ENCODE data around the gene TTLL10.
"Not testable (repeated sequence)": the region's sequence is repeated elsewhere in the genome, so short reads cannot be mapped to it uniquely, and the experiment has no call there.

The TTLL10 gene

DNA sequence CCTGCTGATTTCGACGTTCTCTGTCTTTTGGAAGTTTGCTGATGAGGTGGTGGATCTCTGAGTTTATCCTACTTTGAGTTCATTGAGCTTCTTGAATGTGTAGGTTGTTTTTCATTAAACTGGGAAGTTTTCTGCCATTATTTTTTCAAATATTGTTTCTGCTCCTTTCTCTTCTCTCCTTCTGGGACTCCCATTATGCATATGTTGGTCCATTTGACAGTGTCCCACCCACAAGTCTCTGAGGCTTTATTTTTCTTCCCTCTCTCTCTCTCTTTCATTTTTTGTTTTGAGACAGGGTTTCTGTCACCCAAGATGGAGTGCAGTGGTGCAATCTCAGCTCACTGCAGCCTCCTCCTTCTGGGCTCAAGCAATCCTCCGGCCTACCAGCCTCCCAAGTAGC is 21.0 kb downstream of the TTLL10 start:
- DNase-seq (ENCODE audit: low spot score): no peak

DNA sequence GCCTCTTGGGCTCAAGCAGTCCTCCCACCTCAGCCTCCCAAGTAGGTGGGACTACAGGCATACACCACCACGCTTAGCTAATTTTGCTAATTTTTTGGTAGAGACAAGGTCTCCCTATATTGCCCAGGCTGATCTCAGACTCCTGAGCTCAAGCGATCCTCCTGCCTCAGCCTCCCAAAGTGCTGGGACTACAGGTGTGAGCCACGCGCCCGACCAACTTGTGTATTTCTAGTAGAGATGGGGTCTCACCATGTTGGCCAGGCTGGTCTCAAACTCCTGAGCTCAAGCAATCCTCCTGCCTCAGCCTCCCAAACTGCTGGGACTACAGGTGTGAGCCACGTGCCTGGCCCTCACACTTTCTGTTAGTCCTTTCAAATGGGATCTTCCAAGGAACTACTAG is 22.0 kb downstream of the TTLL10 start:
- DNase-seq (ENCODE audit: low spot score): not testable (repeated sequence)

DNA sequence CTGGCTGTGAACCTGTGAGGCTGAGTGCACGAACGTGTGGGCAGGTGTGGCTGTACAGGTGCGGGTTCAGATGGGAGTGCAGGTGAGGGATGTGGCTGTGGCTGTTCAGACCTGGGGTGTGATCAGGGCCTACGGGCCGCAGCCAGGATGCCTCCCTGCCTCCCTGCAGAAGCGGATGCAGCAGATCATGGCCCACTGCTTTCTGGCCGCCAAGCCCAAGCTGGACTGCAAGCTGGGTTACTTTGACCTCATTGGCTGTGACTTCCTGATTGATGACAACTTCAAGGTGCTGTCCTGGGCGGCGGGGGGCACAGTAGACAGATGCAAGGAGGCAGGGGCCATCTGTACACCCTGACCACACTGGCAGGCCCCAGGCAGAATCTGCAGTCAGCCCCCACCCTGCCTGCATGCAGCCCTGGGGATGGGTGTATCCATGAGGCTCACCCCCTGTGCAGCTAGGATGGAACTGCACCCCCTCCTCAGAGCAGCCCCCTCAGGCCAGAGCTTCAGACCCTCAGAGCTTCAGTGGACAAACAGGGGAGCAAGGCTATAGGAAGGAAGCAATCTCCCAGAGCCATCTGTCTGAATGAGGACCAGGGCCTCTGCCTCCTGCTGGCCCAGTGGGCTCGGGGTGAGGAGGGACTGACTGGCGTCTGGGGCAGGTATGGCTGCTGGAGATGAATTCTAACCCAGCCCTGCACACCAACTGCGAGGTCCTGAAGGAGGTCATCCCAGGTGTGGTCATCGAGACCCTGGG is 22.9 kb downstream of the TTLL10 start:
- DNase-seq (ENCODE audit: low spot score): no peak

DNA sequence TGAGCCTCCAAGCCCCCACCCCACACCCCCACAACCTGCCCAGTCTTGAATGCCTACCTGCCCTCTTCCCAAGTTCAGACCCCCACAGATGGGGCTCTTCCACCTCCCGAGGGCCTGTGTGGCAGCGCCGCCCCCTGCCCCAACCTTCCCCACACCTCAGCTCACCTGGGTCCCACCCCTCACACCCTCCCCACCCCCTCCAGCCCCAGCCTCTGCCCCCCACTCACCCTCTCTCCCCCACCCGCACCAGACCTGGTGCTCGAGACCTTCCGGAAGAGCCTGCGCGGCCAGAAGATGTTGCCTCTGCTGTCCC is 23.5 kb downstream of the TTLL10 start:
- DNase-seq (ENCODE audit: low spot score): no peak

DNA sequence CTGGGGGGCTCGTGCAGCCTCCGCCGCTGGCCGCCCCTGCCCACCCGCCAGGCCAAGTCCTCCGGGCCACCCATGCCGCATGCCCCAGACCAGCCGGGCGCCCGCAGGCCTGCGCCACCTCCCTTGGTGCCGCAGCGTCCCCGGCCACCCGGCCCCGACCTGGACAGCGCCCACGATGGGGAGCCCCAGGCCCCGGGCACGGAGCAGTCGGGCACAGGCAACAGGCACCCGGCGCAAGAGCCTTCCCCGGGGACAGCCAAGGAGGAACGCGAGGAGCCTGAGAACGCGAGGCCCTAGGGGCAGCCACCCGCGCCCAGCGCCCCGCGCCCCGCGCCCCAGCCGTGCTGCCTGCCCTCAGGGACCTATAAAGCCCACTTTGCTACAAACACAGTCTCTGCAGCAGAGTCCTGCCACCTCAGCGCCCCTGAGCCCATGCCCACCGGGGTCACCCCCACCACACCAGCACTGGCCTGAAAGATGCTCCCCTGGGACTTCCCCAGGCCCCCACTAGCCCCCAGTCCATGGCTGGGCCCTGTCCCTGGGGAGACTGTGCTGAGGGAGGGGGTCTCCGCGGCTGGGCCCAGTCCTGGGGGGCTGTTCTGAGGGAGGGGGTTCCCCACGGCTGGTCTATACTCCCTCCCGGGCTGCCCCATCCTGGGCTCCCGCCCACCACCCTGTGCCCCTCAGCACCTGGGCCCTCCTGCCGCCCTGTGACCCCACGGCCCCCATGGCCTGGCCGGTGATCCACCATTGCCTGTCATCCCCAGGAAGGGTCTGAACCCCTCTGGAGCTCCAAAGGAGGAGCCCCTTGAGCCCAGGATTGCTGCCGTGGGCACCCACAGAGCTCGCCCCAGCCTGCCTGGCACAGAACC is 24.1 kb downstream of the TTLL10 start:
- DNase-seq (ENCODE audit: low spot score): no peak

DNA sequence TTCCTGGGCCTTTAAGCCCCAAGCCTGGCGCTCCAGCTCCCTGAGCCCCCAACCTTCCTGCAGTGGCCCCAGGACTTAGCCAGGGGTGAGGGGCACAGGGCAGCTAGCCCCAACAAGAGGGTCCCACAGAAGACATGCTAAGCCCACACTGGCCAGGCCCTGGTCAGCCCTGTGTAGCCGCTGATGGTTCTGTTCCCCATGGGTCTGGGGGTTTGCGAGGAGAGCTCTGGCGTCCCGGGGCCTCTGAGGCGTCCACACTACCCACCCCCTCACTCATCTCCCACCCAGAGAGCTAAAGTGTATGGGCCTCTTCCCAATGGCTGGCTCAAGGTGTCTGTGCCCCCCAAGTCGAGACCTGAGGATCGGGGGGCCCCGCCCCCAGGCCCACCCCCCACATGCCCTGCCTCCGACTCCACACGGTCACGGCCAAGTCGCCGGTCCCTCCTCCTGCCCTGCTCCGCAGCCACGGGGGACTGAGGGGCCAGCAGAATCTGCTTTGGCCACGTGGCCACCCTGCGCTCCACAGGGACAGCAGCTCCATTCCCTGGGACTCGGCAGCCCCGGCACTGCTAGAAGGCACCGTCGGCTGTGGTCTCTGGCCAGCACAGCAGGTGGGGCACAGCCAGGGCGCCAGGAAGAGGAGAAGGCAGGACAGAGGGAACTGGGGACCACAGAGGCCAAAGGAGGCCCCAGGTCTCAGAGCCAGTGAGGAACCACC is 24.9 kb downstream of the TTLL10 start:
- peak; percentile 22 for DNase-seq (ENCODE audit: low spot score)

DNA sequence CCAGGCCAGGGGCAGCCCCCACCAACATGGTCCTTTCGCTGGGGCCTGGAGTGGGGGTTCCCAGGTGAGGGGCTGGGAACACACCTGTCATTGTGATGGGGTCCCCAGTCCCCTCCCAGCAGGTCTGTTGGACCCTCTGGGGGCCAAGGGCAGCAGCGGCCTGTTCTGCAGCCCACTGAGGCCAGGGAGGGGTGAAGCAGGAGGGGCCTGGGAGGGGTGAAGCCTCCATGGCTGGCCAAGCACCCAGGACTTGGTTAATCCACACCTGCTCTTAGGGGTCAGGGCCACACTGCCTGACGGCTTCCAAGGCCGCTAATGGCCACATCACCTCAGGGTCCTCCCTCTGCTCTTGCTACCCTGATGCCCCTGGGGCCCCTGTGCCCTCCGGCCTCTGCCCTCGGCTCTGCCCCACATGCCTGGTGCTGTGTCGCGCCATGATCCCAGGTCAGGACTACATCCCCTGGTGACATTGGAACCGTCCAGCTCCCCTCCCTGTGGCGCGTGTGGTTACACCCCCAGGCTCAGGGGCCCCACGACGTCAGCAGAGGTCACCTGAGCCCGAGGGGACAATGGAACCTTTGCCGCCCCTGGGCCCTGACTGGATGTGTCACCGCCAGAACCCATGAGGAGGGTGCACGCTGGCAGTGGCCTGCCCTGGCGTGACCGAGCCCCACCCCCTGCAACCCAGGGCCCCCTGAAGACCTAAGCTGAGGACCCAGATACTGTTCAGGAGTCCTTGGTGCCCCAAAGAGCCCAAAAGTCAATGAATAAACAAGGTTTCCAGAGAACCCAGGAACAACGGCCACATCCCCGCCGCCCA is 25.7 kb downstream of the TTLL10 start:
- no peak for DNase-seq (ENCODE audit: low spot score)

DNA sequence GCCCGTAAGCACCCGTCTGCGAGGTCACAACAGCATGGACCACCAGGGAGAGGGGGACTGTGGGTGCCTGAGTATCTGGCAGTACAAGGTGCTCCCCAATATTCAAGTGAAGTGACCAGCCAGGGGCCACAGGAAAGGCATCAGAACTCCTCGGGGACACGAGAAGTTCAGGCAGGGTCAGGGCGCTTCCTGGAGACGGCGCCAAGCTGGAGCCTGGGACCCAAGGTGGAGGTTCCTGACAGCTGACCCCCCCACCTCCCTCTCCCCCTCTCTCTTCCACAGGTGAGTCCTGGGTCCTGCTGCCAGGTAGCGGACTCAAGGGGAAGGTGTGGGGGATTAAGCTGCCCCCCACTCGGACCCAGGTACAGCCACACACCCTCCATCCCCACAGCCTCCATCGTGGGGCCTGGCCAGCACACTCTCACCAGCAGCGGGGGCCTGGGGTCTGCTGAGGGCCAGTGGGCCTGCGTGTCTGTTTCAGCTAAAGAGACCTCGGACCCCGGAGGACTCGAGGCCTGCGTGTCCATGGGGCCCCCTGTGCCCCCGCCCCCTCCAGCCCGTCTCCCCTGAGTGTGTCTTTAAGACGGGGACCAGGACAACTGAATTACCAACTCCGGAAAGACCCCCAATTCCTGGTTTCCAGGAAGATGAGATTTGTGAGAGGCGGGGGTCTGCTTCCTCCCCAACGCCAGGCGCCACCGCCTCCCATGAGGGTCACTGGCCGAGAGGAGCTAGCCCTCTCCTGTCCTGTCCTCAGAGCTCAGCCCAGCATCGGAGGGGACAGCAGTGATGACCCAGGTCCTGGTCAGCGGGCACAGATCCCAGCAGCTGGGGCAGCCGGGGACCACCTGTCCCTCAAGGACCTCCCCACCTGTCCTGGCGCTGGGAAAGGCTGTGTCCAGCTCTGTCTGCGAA is 26.5 kb downstream of the TTLL10 start:
- no peak for DNase-seq (ENCODE audit: low spot score)

DNA sequence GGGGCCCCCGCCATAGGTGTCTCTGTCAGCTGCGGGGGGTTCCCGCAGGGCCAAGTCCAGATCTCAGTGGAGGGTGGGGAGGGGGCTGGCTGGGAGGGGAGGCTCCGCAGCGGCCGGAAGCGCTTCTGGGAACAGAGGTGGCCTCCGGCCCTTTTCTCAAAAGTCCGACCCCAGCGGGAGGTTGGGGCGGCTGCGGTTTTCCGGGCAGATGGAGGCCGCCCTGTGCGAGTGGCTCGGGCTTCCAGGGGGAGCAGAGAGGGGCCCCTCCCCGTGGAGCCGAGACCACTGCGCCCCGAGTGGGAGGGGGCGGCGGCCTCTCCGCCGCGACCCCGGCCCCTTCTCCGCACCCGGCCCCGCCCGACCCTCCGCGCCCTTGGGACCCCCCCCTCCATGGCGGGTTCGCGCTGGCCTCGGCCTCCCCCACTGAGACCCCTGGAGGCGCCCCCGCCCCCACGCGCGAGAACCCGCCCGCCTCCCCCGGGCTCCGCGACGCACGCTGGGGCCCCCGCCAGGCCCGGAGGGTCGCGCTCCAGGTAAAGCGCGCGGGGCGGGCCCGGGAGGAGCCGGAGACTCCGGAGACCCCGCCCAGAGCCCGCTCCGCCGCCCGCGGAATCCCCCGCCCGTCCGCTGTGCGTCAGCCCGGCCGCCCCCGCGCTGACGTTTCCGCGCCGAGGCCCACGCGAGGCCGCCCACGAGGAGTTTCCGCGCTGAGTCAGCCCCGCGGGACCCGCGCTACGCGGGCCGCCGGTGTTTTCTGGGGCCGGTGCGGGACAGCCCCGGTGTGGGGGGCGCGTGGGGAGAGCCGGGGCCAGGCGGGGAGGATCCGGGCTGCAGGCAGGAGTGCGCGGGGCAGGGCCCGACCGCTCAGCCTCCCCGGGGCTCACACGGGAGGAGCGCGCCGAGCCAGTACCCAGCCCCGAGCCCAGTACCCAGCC is 27.5 kb downstream of the TTLL10 start:
- DNase-seq (ENCODE audit: low spot score): peak; percentile 53

DNA sequence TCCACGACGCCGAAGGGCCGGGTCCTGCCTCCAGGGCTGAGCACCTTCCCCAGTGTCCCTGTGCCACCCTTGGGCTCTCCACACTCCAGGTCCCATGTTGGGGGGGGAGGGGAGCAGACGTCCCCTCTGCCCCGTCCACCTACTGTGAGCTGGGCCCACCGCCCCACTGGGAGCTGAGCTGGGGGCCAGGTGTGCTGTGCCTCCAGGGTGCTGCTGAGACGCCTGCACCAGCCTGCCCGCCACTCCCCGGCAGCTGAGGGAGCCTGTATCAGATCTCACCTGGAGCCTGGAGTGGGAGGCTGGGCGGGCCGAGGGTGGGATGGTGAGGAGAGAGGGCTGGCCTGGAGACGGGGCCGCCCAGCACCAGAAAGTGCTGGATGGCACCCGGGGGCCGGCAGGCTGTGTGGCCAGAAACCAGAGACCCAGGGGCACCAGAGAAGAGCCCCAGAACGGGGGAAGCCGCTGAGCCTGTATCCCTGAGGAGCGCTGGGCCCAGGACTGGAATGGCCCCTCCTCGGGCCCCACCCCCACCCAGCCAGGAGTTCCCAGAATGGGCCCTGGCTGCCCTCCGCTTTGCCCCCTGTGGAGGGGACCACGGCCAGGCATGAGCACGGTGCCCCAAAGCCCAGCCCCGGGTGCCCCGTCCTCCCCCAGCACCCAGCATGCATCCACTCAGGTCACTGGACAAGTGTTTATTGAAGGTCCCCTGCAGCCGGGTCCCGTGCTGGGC is 29.3 kb downstream of the TTLL10 start:
- DNase-seq (ENCODE audit: low spot score): no peak

DNA sequence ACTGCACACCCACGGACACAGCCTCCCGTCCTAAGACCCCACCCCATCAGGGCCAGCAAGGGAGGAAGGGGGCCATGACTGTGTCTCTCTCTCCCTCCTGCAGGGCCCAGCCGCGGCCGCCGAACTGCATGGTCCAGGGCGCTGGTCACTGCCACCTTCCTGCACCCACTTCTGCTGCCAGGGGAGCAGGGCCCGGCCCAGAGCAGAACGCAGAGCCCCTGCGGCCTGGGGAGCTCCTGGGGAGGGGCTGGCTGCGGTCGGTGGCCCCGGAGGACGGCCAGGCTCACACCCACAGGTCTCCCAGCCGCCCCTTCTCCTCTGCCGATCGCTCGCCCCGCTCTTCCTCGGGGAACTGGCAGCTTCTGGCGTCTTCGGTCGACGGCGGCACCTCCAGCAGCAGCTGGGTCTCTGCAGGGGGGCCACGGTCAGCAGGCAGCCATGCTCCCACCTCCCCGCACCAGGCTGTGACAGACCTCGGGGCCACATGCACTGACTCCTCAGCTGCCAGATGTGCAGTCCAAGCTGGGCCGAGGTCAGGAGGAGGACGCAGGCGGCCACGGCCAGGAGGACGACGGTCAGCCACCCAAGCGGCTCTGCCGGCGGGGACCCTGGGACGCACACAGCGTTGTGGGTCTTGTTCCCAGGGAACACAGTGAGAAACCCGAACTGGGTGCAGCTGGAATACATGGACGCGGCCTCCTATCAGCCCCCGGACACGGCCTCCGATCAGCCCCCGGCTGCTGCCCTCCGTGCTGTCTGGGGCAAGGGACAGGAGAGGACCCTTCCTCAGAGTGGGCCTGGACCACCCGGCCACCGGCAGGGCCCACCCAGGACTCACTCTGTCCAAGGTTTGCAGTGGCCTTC is 30.1 kb downstream of the TTLL10 start:
- DNase-seq (ENCODE audit: low spot score): no peak

DNA sequence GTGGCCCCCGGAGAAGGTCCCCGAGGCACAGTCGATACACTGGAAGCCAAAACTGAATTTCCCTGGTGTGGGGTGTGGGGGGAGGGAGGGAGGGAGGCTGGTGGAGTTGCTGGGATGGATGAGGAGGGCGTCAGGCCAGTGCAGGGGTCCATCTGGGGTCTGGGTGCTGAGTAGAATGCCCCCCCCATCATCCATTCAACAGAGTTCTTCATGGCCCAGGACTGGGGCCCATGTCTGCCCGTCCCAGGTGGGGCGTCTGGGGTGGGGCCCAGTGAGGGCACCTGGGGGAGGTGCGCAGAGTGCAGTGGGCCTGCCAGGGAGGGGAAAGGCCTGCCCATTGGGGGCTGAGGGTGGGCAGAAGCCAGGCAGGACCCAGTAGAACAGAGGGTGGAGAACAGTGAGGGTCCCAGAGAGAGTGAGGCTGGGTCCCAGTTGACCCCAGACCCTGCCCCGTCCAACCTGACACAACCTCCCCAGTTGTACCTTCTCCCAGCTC is 30.8 kb downstream of the TTLL10 start:
- DNase-seq (ENCODE audit: low spot score): no peak

DNA sequence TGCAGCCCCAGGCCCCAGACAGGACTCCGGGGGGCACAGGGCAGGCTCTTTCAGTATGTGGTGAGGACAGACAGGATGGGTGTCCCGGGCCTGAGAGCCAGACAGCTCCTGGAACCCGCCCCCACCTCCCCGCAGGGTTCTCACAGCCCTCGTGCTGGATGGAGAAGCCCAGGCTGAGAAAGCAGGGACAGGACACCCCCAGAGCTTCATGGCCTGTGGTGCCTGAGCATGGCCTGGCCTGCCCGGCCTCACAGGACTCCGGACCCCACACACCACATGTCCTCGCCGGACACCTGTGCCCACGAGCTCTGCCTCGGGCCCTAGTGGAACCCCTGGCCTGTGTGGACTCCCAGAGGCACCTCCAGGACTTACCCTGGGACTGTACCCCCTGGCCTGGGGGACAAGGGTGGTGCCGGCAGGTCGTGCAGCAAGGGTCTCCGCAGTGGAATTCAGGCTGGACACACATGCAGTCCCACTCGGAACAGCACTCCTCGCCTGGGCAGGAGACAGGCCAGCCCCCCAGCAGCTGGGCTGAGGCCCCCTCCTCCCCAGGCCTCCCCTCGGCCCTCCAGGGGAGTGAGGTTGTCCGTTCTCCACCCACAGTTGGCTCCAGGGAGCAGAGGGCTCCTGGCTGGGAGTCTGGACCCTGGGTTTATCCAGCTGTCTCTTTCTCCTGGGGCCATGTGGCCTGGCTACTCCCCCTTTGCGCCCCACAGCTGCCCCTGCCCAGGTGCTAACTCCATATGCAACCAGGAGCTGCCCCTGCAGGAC is 31.5 kb downstream of the TTLL10 start:
- no peak for DNase-seq (ENCODE audit: low spot score)

DNA sequence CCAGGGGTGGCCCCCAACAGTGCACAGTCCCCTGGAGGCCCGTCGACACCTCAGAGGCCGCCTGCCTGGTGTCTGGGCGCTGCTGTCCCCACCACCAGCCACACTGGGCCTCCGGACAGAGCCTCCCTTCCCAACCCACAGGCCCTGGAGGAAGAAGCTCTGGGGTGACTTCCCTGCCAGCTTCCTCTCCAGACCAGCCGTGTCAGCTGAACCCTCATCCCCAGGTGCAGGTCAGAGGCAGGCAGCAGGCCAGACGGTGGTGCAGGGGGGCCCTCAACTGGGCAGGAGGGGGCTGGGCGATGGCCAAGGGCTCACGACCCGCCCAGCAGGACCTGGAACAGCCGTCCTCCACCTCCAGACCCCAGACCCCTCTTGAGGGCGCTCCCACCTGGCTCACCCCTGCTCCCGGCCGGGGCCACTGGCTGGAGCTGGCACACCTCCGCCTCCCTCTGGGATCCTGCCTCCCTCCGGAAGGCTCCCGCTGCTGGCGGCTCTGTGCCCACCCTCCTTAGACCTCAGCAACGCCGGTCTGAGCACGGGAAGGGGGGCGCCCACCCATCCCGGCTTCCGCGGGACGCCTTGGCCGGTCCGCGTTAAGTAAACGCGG is 32.2 kb downstream of the TTLL10 start:
- DNase-seq (ENCODE audit: low spot score): no peak

DNA sequence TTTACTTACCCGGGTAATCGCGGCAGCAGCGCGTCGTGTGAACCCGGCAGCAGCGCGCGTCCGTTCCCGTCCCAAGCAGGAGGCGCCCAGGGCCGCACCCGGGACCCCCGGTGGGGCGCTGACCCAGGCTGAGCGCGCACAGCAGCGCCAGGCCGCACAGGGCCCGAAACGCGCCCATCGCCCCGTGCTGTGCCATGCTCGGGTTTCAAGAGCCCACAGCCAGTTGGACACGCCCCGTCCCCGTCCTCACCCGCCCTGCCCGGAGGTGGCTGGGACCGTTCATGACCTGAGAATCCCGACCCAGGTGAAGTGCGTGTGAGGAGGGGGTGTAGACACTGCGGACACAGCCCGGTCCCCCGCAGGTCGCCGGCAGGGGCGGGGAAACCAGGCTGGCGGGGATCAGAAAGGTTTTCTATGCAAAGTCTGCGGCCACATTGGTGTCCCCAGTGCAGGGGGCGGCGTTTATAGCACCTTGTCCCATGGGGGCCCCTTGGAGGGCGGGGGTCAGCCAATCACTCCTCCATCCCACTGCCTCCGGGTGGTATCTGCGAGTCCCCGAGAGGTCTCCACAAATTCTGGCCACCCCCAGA is 32.8 kb downstream of the TTLL10 start, which contains the start of gene TNFRSF18:
TNFRSF18 (minus strand) TSS at position 217 of the 590 bp plus-strand sequence; CDS start at position 196, 21 bp downstream.
- DNase-seq (ENCODE audit: low spot score): peak; percentile 62

DNA sequence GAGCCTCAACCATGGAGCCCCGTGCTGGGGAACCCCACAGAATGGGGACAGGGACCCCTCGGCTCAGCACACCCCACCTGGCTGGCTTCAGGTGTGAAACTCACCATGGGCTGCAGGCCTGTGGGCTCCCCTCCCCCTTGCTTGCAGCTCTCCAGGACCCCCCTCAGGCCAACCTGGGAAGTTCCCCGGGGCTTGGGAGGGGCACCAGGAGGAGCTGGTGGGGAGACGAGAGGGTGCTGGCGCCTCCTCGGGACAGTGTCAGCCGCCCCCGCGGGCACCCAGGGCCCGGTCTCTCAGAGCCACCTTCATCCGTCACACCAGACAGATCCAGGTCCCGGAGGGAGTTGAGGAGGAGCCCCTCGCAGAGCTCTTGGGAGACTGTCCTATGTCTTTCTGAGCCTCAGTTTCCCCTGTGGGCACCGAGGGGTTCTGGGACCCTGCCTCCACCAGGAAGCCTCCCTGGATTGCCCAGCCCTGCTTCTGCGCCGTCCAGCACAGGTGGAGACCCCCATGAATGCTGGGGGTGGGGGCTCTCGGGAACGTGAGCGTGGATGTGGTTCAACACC is 33.4 kb downstream of the TTLL10 start:
- DNase-seq (ENCODE audit: low spot score): no peak
